Vagina (tissue), 2 donors: Measurements from ENCODE around the gene SCRN1.
"Not testable (repeated sequence)": the region's sequence is repeated elsewhere in the genome, so short reads cannot be mapped to it uniquely, and the experiment has no call there.

Experiments
- POLR2A ChIP-seq, 2 donors: fragments of 450-650 bp; IDR thresholded peaks; one replicate each; pipeline ENCODE4 v1.6.1; 2017; ENCODE audit warnings: antibody characterized with exemption in 2 of 2, mild to moderate bottlenecking in 2 of 2, moderate library complexity in 2 of 2
- POLR2AphosphoS5 ChIP-seq, 2 donors: sonication (generic); formaldehyde crosslinking; IDR thresholded peaks; one replicate each; pipeline ENCODE4 v1.9.0; 2017; ENCODE audit warnings: antibody characterized with exemption in 2 of 2, mild to moderate bottlenecking in 2 of 2, low read depth in 1 of 2; ENCODE audit not compliant: insufficient read depth in 1 of 2
- TF ChIP-seq, protein P1 (sequence below), 3 experiments: fragments of 450-650 bp in 2 of 3; fragments of 200-600 bp in 1 of 3; sonication (generic) in 1 of 3; IDR thresholded peaks; one replicate each; pipeline ENCODE4 v1.5.1; 2017 to 2019; ENCODE audit warnings: antibody characterized with exemption in 3 of 3, mild to moderate bottlenecking in 2 of 3, moderate library complexity in 2 of 3

DNA sequence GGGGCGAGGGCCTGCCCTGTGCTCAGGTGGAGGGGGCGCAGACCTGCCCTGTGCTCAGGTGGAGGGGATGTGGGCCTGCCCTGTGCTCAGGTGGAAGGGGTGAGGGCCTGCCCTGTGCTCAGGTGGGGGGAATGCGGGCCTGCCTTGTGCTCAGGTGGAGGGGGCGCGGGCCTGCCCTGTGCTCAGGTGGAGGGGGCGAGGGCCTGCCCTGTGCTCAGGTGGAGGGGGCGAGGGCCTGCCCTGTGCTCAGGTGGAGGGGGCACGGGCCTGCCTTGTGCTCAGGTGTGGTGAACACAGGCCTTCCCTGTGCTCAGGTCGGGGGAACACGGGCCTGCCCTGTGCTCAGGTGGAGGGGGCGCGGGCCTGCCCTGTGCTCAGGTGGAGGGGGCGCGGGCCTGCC lies 98.8 kb downstream of the SCRN1 start:
- TF ChIP-seq POLR2AphosphoS5 (IDR thresholded peaks at IDR 0.05; ENCODE audit: insufficient read depth in 1 of 2, low read depth in 1 of 2); POLR2A (IDR thresholded peaks at IDR 0.05): not testable (repeated sequence)
- TF ChIP-seq, protein P1, sequence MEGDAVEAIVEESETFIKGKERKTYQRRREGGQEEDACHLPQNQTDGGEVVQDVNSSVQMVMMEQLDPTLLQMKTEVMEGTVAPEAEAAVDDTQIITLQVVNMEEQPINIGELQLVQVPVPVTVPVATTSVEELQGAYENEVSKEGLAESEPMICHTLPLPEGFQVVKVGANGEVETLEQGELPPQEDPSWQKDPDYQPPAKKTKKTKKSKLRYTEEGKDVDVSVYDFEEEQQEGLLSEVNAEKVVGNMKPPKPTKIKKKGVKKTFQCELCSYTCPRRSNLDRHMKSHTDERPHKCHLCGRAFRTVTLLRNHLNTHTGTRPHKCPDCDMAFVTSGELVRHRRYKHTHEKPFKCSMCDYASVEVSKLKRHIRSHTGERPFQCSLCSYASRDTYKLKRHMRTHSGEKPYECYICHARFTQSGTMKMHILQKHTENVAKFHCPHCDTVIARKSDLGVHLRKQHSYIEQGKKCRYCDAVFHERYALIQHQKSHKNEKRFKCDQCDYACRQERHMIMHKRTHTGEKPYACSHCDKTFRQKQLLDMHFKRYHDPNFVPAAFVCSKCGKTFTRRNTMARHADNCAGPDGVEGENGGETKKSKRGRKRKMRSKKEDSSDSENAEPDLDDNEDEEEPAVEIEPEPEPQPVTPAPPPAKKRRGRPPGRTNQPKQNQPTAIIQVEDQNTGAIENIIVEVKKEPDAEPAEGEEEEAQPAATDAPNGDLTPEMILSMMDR (IDR thresholded peaks at IDR 0.05), result not testable (repeated sequence)
